Left kidney (tissue), 2 donors: Measurements from ENCODE around the gene ERN2. TPM values are rescaled to one million over a fixed set of nuclear protein-coding genes. Genes with fewer than 3 reads are reported as not detected.
A peak's percentile ranks its signal among the peaks of the same experiment; 100 is the strongest.
"Not testable (repeated sequence)": the region's sequence is repeated elsewhere in the genome, so short reads cannot be mapped to it uniquely, and the experiment has no call there.

Source experiments
- DNase-seq: peaks from one replicate; pipeline ENCODE4 v3.0.0-alpha.2; 2013
- polyA plus RNA-seq: library from polyadenylated mRNA; unstranded; fragments of 120-200 nt; gene quantifications from one replicate; pipeline ENCODE4 v1.2.1, GENCODE V29; 2013; ENCODE audit not compliant: insufficient read length

ERN2 gene
- polyA plus RNA-seq, 1 donor: 0.47 TPM

- DNase-seq: not testable (repeated sequence)
Observed at GRCh38 chr16:23722613-23723240, 9.7 kb upstream of the ERN2 start.

DNA sequence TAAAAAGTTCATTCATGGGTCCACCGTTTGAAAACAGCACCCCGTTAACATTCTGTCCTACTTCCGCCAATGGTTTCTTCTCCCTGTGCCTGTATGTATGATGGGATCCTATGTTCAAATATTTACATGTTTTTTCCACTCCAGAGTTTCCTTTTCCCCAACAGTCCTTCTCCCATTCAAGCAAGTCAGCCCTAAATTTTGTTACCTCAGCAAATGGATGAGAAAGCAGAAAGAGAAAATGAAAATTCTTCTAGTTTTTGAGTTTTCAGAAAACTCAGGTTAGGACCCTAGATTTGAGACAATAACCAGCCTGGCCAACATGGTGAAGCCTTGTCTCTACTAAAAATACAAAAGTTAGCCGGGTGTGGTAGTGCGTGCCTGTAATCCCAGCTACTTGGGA lies 3.5 kb upstream of the ERN2 start:
- DNase-seq: no peak

DNA sequence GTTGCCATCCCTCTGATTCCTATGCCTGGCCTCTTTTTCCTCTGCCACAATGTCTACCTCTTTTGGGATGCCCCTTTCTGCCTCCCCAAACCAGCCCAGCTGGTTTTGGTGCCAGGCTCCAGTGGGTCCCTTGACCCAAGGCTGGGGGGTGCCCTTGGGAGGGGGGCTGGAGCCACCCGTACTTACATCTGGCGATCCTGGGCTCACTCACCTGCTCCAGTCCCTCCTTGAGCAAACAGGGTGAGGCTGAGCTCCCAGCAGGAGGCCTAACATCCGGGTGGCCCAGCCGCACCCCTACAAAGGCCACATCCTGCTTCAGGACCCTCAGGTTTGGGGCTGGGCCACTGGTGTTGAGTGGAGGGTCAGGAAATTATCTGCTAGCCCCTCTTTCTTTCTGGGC lies 1.2 kb downstream of the ERN2 start:
- no peak for DNase-seq

DNA sequence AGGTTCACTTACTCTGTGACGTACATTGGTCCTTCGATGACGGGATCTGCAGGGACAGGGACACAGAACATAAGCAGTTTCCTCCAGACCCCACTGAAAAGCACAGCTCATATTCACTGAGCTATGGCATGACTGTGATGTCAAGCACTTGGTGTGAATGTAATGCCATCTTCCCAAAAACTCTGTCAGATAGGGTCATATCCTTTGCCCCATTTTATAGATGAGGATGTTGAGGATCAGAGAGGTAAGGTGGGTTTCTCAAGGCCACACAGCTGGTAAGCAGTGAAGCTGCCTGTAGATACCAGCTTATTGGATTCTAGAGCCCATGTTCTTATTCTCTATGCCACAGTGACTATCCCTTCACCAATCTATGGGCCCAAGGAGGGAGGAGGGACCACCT lies 2.5 kb downstream of the ERN2 start:
- no peak for DNase-seq

GRCh38 chr16:23710008-23710407 lies 3.0 kb downstream of the ERN2 start:
- no peak for DNase-seq

GRCh38 chr16:23709536-23709935 lies 3.5 kb downstream of the ERN2 start:
- DNase-seq: no peak

- DNase-seq: no peak
Observed at GRCh38 chr16:23706439-23706838, 6.6 kb downstream of the ERN2 start.

- DNase-seq: no peak
Observed at GRCh38 chr16:23705517-23705902, 7.5 kb downstream of the ERN2 start.

- DNase-seq: no peak
Observed at GRCh38 chr16:23704772-23705516, 8.1 kb downstream of the ERN2 start.

DNA sequence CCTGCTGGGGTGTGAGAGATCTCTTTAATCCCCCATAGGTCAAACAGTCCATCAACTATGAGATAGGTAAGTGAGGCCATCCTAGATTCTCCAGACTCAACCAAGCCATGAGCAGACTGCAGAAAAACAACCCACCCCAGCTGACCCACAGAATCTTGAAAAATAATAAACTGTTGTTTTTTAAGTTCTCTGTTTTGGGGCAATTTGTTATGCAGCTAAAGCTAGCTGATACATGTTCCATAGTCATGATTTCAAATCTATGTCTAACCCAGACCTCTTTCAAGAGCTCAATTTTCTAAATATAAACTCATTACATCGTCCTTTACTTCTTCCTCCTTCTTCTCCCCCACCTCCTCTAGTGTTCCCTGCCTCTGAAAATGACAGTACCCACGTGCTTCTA lies 10.1 kb downstream of the ERN2 start:
- DNase-seq: no peak

GRCh38 chr16:23701045-23701444 lies 12.0 kb downstream of the ERN2 start:
- no peak for DNase-seq

DNA sequence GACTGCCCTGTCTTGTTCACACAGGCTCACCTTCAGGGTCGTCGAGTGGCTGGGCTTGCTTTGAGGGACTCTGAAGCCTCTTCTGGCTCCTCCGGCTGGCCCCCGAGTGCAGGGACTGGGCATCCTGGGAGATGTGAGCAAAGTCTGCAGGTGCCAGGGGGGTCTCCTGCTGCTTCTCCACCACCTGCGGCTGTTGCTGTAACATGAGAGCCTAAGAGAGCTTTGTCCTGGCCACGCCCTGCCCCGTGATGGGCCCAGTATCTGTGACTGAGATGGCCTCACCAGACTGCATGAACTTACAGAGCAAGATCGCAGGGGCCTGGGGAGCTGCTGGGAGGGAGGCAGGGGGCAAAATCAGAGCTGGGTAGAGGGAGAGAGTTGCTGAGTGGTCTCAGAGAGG lies 12.5 kb downstream of the ERN2 start:
- no peak for DNase-seq

DNA sequence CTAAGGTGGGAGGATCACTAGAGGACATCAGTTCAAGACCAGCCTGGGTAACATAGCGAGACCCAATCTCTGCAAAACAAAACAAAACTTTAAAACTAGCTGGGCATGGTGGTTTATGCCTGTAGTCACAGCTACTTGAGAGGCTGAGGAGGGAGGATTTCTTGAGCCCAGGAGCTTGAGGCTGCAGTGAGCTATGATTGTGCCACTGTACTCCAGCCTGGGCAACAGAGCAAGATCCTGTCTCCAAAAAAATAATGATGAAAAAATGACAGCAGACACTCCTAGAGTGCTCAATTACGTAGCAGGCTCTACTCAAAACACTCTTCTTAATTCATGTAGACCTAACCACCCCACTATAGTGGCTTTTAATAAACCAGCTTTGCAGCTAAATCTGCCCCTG lies 12.9 kb downstream of the ERN2 start:
- no peak for DNase-seq

DNA sequence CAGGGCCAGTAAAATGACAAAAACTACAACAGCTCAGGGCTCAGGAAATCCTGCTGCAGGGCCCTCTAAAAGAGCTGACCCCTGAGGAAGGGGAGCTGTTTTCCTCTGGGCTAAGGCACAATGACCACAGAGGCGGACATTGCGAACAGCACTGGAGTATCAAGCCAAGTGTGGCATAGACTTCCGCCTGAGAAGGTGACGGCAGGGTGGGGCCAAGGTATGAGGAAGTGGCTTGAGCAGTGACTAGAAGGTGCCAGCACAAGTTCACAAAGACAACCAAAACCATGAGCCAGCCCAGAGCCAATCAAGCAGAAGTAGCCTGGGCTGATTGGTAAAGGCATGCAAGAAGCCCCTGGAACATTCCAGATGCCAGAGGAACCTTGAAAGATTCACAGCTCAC lies 13.9 kb downstream of the ERN2 start:
- DNase-seq: no peak

DNA sequence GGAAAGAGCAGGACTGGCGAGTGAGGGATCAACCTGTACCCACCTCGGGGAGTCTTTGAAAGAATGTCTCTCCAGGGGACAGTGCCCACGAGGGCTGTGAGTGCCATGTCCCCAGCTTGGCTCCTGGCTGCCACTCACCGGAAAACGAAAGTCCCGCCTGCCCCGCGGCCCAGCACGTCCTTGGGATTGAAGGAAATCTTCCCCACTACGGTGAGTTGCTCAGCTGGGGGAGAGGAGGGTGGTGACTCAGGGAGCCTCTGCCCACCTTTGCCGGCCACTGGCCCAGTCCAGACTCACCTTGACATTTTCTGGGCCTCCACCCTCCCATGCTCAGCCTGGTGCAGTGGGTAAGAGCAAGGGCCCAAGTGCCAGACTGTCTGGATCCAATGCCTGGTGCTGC lies 17.3 kb downstream of the ERN2 start:
- no peak for DNase-seq

DNA sequence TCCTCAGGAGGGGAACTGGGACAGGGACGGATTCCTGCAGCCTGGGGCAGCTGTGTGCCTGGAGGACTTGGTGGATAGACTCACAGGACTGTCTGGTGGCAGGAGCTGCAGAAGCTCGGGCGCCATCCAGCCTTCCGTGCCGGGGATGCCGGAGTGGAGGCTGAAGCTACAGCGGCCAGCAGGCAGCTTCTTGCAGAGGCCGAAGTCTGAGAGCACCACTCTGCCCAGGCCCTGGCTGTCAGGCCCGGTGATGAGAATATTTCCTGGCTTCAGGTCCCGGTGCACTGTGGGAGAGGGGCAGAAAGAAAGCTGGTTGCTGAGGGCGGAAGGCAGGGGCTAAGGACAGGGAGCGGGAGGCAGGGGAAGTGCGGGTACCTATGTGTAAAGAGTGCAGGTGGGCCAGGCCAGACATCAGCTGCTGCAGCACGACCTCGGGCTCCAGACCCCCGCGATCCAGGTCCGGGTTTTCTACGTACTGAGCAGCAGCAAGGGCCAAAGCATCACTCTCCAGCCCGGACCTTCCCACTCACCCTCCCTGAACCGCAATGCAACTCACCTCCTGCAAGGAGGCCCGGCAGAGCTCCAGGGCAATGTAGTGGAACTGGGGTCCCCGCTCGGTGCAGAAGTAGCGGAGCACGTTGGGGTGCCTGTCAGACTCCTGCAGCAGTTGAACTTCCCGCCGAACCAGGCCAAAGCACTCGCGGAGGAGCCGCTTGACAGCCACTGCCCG lies 18.2 kb downstream of the ERN2 start:
- peak; percentile 53 for DNase-seq

DNA sequence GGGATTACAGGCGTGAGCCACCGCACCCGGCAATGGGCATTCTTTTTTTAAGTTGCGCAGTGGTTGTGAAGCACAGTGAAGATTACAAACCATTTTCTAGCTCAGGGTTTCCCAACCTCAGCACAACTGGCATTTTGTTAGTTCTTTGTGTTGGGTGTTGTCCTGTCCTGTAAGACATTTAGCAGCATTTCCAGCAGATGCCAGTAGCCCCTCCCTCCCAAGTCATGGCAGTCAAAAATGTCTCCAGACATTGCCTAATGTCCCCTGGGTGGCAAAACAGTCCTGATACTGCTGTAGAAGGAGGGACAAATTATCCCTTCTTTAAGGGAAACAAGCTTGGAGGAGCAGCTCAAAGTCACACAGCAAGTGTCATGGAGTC lies 18.8 kb downstream of the ERN2 start:
- no peak for DNase-seq

DNA sequence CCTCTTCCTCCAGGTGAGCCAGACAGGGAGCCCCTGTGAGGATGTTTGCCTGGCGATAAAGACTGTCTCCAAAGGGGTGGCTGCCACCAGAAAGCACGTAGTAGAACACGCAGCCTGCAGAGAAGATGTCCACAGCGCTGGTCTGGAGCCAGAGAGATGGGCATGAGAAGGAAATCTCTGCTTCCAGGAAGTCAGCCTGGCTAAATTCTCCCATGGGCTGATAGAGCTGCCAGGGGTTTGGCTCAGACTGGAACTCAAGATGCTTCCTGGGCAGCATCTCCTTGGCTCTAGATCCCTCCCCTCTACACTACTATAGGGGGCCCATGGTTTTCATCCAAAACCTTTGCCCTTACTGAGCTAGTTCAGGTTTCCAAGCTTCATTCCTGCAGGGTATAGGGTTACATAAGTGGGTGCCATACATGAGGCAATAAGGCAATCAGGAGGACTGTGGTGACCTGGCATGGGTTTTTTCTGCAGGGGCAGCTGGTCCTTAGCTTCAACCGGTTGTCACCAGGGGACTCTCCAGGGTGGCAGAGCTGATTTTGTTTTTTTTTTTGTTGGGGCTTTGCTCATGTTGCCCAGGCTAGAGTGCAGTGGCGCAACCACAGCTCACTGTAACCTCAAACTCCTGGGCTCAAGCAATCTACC lies 20.7 kb downstream of the ERN2 start:
- no peak for DNase-seq

- DNase-seq: no peak
Observed at GRCh38 chr16:23691483-23692189, 21.4 kb downstream of the ERN2 start.

- no peak for DNase-seq
Observed at GRCh38 chr16:23690771-23691482, 22.1 kb downstream of the ERN2 start.

DNA sequence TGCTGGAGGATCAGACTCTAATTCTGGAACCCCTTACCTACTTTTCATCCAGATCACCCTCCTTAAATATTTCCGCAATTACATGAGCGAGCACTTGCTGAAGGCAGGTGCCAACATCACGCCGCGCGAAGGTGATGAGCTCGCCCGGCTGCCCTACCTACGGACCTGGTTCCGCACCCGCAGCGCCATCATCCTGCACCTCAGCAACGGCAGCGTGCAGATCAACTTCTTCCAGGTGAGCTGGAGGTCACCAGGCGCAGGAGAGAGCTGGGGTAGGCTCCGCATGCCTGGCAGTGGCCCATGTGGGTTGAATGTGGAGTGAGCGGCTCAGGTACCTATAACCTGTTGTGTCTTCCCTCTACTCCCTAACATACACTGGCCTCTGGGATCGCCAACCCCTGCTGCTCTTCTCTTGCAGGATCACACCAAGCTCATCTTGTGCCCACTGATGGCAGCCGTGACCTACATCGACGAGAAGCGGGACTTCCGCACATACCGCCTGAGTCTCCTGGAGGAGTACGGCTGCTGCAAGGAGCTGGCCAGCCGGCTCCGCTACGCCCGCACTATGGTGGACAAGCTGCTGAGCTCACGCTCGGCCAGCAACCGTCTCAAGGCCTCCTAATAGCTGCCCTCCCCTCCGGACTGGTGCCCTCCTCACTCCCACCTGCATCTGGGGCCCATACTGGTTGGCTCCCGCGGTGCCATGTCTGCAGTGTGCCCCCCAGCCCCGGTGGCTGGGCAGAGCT lies 23.4 kb downstream of the ERN2 start:
- no peak for DNase-seq
